Smooth muscle cell (in vitro differentiated cells): ENCODE results near the gene PTGR1. TPM values are rescaled to one million over a fixed set of nuclear protein-coding genes. Genes with fewer than 3 reads are reported as not detected.

Experiments
- DNase-seq: peaks from one replicate; lab custom pipeline; 2025; ENCODE audit not compliant: unreplicated experiment; lab: John Stamatoyannopoulos, UW
- H2AFZ ChIP-seq: fragments of 200-600 bp; sonication (generic); 2 replicates; pipeline ENCODE4 v1.6.0; 2016; ENCODE audit warnings: antibody characterized with exemption, low read depth, mild to moderate bottlenecking
- H3F3A ChIP-seq: fragments of 200-600 bp; sonication (generic); 2 replicates; pipeline ENCODE4 v1.6.0; 2017; ENCODE audit warnings: antibody characterized with exemption, low read depth
- H3K27ac ChIP-seq: fragments of 200-600 bp; sonication (generic); 2 replicates; pipeline ENCODE4 v1.5.1; 2016; ENCODE audit warnings: low read depth, mild to moderate bottlenecking
- H3K27me3 ChIP-seq: fragments of 200-600 bp; sonication (generic); 2 replicates; pipeline ENCODE4 v1.6.1; 2016; ENCODE audit warnings: low read depth, mild to moderate bottlenecking
- H3K36me3 ChIP-seq: fragments of 200-600 bp; sonication (generic); 2 replicates; pipeline ENCODE4 v1.5.1; 2016; ENCODE audit warnings: low read depth
- H3K4me1 ChIP-seq: fragments of 200-600 bp; sonication (generic); 2 replicates; pipeline ENCODE4 v1.5.1; 2016; ENCODE audit warnings: low read depth
- H3K4me2 ChIP-seq: fragments of 200-600 bp; sonication (generic); 2 replicates; pipeline ENCODE4 v1.6.0; 2016; ENCODE audit warnings: mild to moderate bottlenecking
- H3K4me3 ChIP-seq: fragments of 200-600 bp; sonication (generic); 2 replicates; pipeline ENCODE4 v1.5.1; 2016; ENCODE audit warnings: mild to moderate bottlenecking
- H3K79me2 ChIP-seq: fragments of 200-600 bp; sonication (generic); 2 replicates; pipeline ENCODE4 v1.6.0; 2016; ENCODE audit warnings: low read depth, mild to moderate bottlenecking
- H3K9ac ChIP-seq: fragments of 200-600 bp; sonication (generic); 2 replicates; pipeline ENCODE4 v1.6.0; 2016; ENCODE audit warnings: low read depth
- H3K9me3 ChIP-seq: fragments of 200-600 bp; sonication (generic); replicated peaks from 2 replicates; pipeline ENCODE4 v1.5.1; 2016; ENCODE audit warnings: low read depth
- H4K20me1 ChIP-seq: fragments of 200-600 bp; sonication (generic); 2 replicates; pipeline ENCODE4 v1.6.0; 2016; ENCODE audit warnings: low read depth
- WGBS: methylation state at CpG from one replicate; pipeline ENCODE4 v1.1.7; 2016; ENCODE audit warnings: low lambda C conversion rate; 5-methylcytosine and 5-hydroxymethylcytosine counted together
- polyA plus RNA-seq: library from polyadenylated mRNA; unstranded; fragments of >200 nt; fragmentation: Nextera tagmentation; extraction: Ambion mirVana; gene quantifications from 2 replicates; pipeline ENCODE4 v1.2.1, GENCODE V29; 2016
- total RNA-seq: library from RNA; depleted of rRNA; stranded (reverse); fragments of >200 nt; gene quantifications from 2 replicates; pipeline ENCODE4 v1.2.3, GENCODE V29; 2014
- TF ChIP-seq, protein P1 (sequence below): fragments of 200-600 bp; sonication (generic); IDR thresholded peaks from 2 replicates; pipeline ENCODE4 v1.5.1; 2017; ENCODE audit warnings: borderline replicate concordance, mild to moderate bottlenecking, antibody characterized with exemption; ENCODE audit not compliant: insufficient read depth, poor library complexity, severe bottlenecking

The PTGR1 gene
- total and polyA plus RNA-seq, 2 experiments from 2014 or later = 70.5 to 74.4 TPM

- Histone ChIP-seq H3K79me2 (no peaks in the 10 kb centered on the region), H3K4me2 (no peak overlapping the region), H4K20me1 (no peaks in the 10 kb centered on the region), H3K4me3 (no peak overlapping the region), H3K9ac (no peak overlapping the region), H3K36me3 (no peaks in the 10 kb centered on the region), H3K9me3 (peaks cover under 1% of the 10 kb centered on the region), H3K27ac (no peak overlapping the region), H3K4me1 (peaks cover 11% of the 10 kb centered on the region), H3F3A (no peaks in the 10 kb centered on the region), H3K27me3 (no peaks in the 10 kb centered on the region), H2AFZ (no peak overlapping the region)
- DNase-seq = no peak
- TF ChIP-seq, protein P1, sequence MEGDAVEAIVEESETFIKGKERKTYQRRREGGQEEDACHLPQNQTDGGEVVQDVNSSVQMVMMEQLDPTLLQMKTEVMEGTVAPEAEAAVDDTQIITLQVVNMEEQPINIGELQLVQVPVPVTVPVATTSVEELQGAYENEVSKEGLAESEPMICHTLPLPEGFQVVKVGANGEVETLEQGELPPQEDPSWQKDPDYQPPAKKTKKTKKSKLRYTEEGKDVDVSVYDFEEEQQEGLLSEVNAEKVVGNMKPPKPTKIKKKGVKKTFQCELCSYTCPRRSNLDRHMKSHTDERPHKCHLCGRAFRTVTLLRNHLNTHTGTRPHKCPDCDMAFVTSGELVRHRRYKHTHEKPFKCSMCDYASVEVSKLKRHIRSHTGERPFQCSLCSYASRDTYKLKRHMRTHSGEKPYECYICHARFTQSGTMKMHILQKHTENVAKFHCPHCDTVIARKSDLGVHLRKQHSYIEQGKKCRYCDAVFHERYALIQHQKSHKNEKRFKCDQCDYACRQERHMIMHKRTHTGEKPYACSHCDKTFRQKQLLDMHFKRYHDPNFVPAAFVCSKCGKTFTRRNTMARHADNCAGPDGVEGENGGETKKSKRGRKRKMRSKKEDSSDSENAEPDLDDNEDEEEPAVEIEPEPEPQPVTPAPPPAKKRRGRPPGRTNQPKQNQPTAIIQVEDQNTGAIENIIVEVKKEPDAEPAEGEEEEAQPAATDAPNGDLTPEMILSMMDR = no peak
- 87% methylated on average over 5 of the region's 5 CpGs for WGBS
Observed at GRCh38 chr9:111533099-111533790, 66.2 kb downstream of the PTGR1 start.

GRCh38 chr9:111531716-111532115, 67.7 kb downstream of the PTGR1 start:
- no peaks in the 10 kb centered on the region for H3K36me3 ChIP-seq
- no peak for DNase-seq
- H3K79me2 ChIP-seq = no peaks in the 10 kb centered on the region
- H3K9ac ChIP-seq = no peak overlapping the region
- H3F3A ChIP-seq = no peaks in the 10 kb centered on the region
- peaks cover 11% of the 10 kb centered on the region for H3K4me1 ChIP-seq
- H3K9me3 ChIP-seq = no peaks in the 10 kb centered on the region
- H3K27me3 ChIP-seq = no peaks in the 10 kb centered on the region
- no peak overlapping the region for H3K27ac ChIP-seq
- WGBS = 93% methylated on average over 4 of the region's 4 CpGs
- H3K4me3 ChIP-seq = no peak overlapping the region
- no peak overlapping the region for H2AFZ ChIP-seq
- no peaks in the 10 kb centered on the region for H4K20me1 ChIP-seq
- TF ChIP-seq, protein P1 = no peak
- no peak overlapping the region for H3K4me2 ChIP-seq

GRCh38 chr9:111529787-111530186, 69.7 kb downstream of the PTGR1 start:
- Histone ChIP-seq H3K4me2 (no peak overlapping the region), H2AFZ (no peak overlapping the region), H3F3A (no peaks in the 10 kb centered on the region), H3K27me3 (no peaks in the 10 kb centered on the region), H3K9me3 (no peaks in the 10 kb centered on the region), H3K4me3 (no peak overlapping the region), H4K20me1 (no peaks in the 10 kb centered on the region), H3K4me1 (peaks cover 11% of the 10 kb centered on the region), H3K27ac (no peak overlapping the region), H3K36me3 (no peaks in the 10 kb centered on the region), H3K9ac (no peak overlapping the region), H3K79me2 (no peaks in the 10 kb centered on the region)
- 7% methylated on average over 2 of the region's 2 CpGs for WGBS
- DNase-seq = no peak
- TF ChIP-seq, protein P1 = no peak

- no peaks in the 10 kb centered on the region for H3K27me3 ChIP-seq
- no peaks in the 10 kb centered on the region for H4K20me1 ChIP-seq
- peak overlapping the region; percentile 63 for H3K27ac ChIP-seq
- no peaks in the 10 kb centered on the region for H3F3A ChIP-seq
- no peak overlapping the region for H2AFZ ChIP-seq
- peaks cover 11% of the 10 kb centered on the region for H3K4me1 ChIP-seq
- H3K79me2 ChIP-seq = no peaks in the 10 kb centered on the region
- DNase-seq = no peak
- 57% methylated on average over 2 of the region's 2 CpGs for WGBS
- no peaks in the 10 kb centered on the region for H3K36me3 ChIP-seq
- TF ChIP-seq, protein P1 = no peak
- H3K9ac ChIP-seq = no peak overlapping the region
- H3K4me3 ChIP-seq = no peak overlapping the region
- H3K9me3 ChIP-seq = no peaks in the 10 kb centered on the region
- no peak overlapping the region for H3K4me2 ChIP-seq
Observed at GRCh38 chr9:111527347-111527746, 72.1 kb downstream of the PTGR1 start.
